ENCODE data around the gene PDCD2.
"Not testable (repeated sequence)": the region's sequence is repeated elsewhere in the genome, so short reads cannot be mapped to it uniquely, and the experiment has no call there.

PDCD2 gene

GRCh38 chr6:170584181-170584953, at the start of gene PDCD2:
PDCD2 (minus strand) TSS chr6:170584637; CDS start chr6:170584581, 56 bp downstream.
- DNase-seq (ENCODE audit: low read depth in 1 of 2, low spot score in 1 of 2): peak; percentile 81 to 86

GRCh38 chr6:170616020-170616554, 31.6 kb upstream of the PDCD2 start:
- not testable (repeated sequence) for DNase-seq (ENCODE audit: low read depth in 1 of 2, low spot score in 1 of 2)

GRCh38 chr6:170612256-170612804, 27.9 kb upstream of the PDCD2 start:
- DNase-seq (ENCODE audit: low read depth in 1 of 2, low spot score in 1 of 2): not testable (repeated sequence)

- not testable (repeated sequence) for DNase-seq (ENCODE audit: low read depth in 1 of 2, low spot score in 1 of 2)
Observed at GRCh38 chr6:170609225-170609624, 24.8 kb upstream of the PDCD2 start.

GRCh38 chr6:170605574-170606259, 21.3 kb upstream of the PDCD2 start:
- no peak for DNase-seq (ENCODE audit: low read depth in 1 of 2, low spot score in 1 of 2)

GRCh38 chr6:170597278-170597677, 12.8 kb upstream of the PDCD2 start:
- no peak for DNase-seq (ENCODE audit: low read depth in 1 of 2, low spot score in 1 of 2)

GRCh38 chr6:170596426-170596825, 12.0 kb upstream of the PDCD2 start:
- no peak for DNase-seq (ENCODE audit: low read depth in 1 of 2, low spot score in 1 of 2)

GRCh38 chr6:170590725-170591124, 6.3 kb upstream of the PDCD2 start:
- no peak for DNase-seq (ENCODE audit: low read depth in 1 of 2, low spot score in 1 of 2)

- DNase-seq (ENCODE audit: low read depth in 1 of 2, low spot score in 1 of 2): no peak
Observed at GRCh38 chr6:170584954-170585498, 589 bp upstream of the PDCD2 start.

GRCh38 chr6:170583756-170584180, 669 bp downstream of the PDCD2 start:
- DNase-seq (ENCODE audit: low read depth in 1 of 2, low spot score in 1 of 2): no peak

- no peak for DNase-seq (ENCODE audit: low read depth in 1 of 2, low spot score in 1 of 2)
Observed at GRCh38 chr6:170578909-170579308, 5.5 kb downstream of the PDCD2 start.

GRCh38 chr6:170575250-170575649, 9.2 kb downstream of the PDCD2 start:
- no peak for DNase-seq (ENCODE audit: low read depth in 1 of 2, low spot score in 1 of 2)

GRCh38 chr6:170572704-170573466, 11.6 kb downstream of the PDCD2 start:
- no peak for DNase-seq (ENCODE audit: low read depth in 1 of 2, low spot score in 1 of 2)

GRCh38 chr6:170564936-170565530, 19.4 kb downstream of the PDCD2 start:
- DNase-seq (ENCODE audit: low read depth in 1 of 2, low spot score in 1 of 2): no peak

GRCh38 chr6:170561555-170561954, 22.9 kb downstream of the PDCD2 start:
- no peak for DNase-seq (ENCODE audit: low read depth in 1 of 2, low spot score in 1 of 2)

- DNase-seq (ENCODE audit: low read depth in 1 of 2, low spot score in 1 of 2): no peak
Observed at GRCh38 chr6:170555305-170555704, 29.1 kb downstream of the PDCD2 start.

GRCh38 chr6:170554796-170555137, 29.7 kb downstream of the PDCD2 start:
- DNase-seq (ENCODE audit: low read depth in 1 of 2, low spot score in 1 of 2): no peak

- peak; percentile 89 to 91 for DNase-seq (ENCODE audit: low read depth in 1 of 2, low spot score in 1 of 2)
Observed at GRCh38 chr6:170554013-170554795, 30.2 kb downstream of the PDCD2 start, which contains the start of gene TBP. TBP (plus strand) TSS chr6:170554369; CDS start chr6:170557030, 2,661 bp downstream.

- peak in 1 of 2 donors; percentile 3 for DNase-seq (ENCODE audit: low read depth in 1 of 2, low spot score in 1 of 2)
Observed at GRCh38 chr6:170553534-170554012, 30.9 kb downstream of the PDCD2 start.

Measured in stimulated activated CD4-positive, alpha-beta T cell treated with anti-CD3 and anti-CD28 coated beads, Interleukin-15, amount 100 ng/mL, for 1 hour (primary cell).